HL-60 (cell line): ENCODE data around the gene C19orf53.

ENCODE experiments used
- DNase-seq, 2 experiments: peaks; one replicate each; pipeline ENCODE4 v3.0.0-alpha.2; 2010 to 2020; ENCODE audit warnings: low read depth in 1 of 2, low spot score in 1 of 2
- H3K27ac ChIP-seq: fragments of 250-450 bp; sonication (Bioruptor Pico); replicated peaks from 2 replicates; pipeline ENCODE4 v1.5.1; 2020; ENCODE audit warnings: mild to moderate bottlenecking, moderate library complexity
- H3K27me3 ChIP-seq: fragments of 250-450 bp; sonication (Bioruptor Pico); 2 replicates; pipeline ENCODE4 v1.5.1; 2021; ENCODE audit warnings: mild to moderate bottlenecking, moderate library complexity; ENCODE audit not compliant: insufficient read depth, poor library complexity, severe bottlenecking
- H3K4me3 ChIP-seq: replicated peaks from 2 replicates; pipeline ENCODE4 v1.5.1; 2011; ENCODE audit warnings: mild to moderate bottlenecking, control low read depth, low read length; ENCODE audit not compliant: insufficient read depth
- CTCF ChIP-seq: IDR thresholded peaks from one replicate; pipeline ENCODE4 v1.5.1; 2011; ENCODE audit warnings: low read length, control low read depth, inconsistent platforms; ENCODE audit not compliant: insufficient read depth
- GABPA ChIP-seq: IDR thresholded peaks from 2 replicates; pipeline ENCODE4 v1.6.1; 2012; ENCODE audit warnings: low read depth
- POLR2AphosphoS5 ChIP-seq: IDR thresholded peaks from 2 replicates; pipeline ENCODE4 v1.6.1; 2012; ENCODE audit warnings: low read depth
- REST ChIP-seq: IDR thresholded peaks from 2 replicates; pipeline ENCODE4 v1.6.1; 2012; ENCODE audit warnings: low read depth; ENCODE audit not compliant: insufficient replicate concordance
- SPI1 ChIP-seq: IDR thresholded peaks from 2 replicates; pipeline ENCODE4 v1.6.1; 2012; ENCODE audit warnings: low read depth, mild to moderate bottlenecking, borderline replicate concordance

C19orf53 gene

GRCh38 chr19:13817018-13817614 lies 42.9 kb downstream of the C19orf53 start:
- H3K27me3 ChIP-seq, result no peaks in the 10 kb centered on the region
- no peak for DNase-seq
- H3K27ac ChIP-seq, result no peak overlapping the region
- H3K4me3 ChIP-seq, result no peak overlapping the region
- no peak for TF ChIP-seq SPI1
- no peak for TF ChIP-seq REST
- no peak for TF ChIP-seq POLR2AphosphoS5
- TF ChIP-seq CTCF, result no peak
- no peak for TF ChIP-seq GABPA

GRCh38 chr19:13817615-13818371 lies 43.5 kb downstream of the C19orf53 start:
- H3K4me3 ChIP-seq, result no peak overlapping the region
- TF ChIP-seq CTCF (no peak), POLR2AphosphoS5 (no peak), SPI1 (no peak), GABPA (no peak), REST (no peak)
- no peak overlapping the region for H3K27ac ChIP-seq
- H3K27me3 ChIP-seq, result no peaks in the 10 kb centered on the region
- DNase-seq, result no peak

- H3K4me3 ChIP-seq, result no peak overlapping the region
- no peaks in the 10 kb centered on the region for H3K27me3 ChIP-seq
- no peak for TF ChIP-seq GABPA
- TF ChIP-seq POLR2AphosphoS5, result no peak
- TF ChIP-seq SPI1, result no peak
- no peak for TF ChIP-seq CTCF
- DNase-seq, result no peak
- no peak overlapping the region for H3K27ac ChIP-seq
Observed at GRCh38 chr19:13819238-13819637, 45.0 kb downstream of the C19orf53 start.

- Histone ChIP-seq H3K27ac (no peak overlapping the region), H3K4me3 (no peak overlapping the region), H3K27me3 (no peaks in the 10 kb centered on the region)
- TF ChIP-seq REST (no peak), POLR2AphosphoS5 (no peak), SPI1 (no peak), GABPA (no peak), CTCF (no peak)
- no peak for DNase-seq
Observed at GRCh38 chr19:13821292-13821691, 47.0 kb downstream of the C19orf53 start.
